Neural cell (in vitro differentiated cells): ENCODE results near the gene SLC27A5.

ENCODE experiments used
- EP300 ChIP-seq: fragments of 450-650 bp; conservative IDR thresholded peaks from 2 replicates; pipeline ENCODE4 v1.6.1; 2014; ENCODE audit warnings: antibody characterized with exemption, mild to moderate bottlenecking, moderate library complexity; ENCODE audit not compliant: poor library complexity, severe bottlenecking
- EZH2 ChIP-seq: fragments of 200-600, 300-800 bp; shearing (Covaris generic), sonication (generic); IDR thresholded peaks from 2 replicates; pipeline ENCODE4 v1.6.1; 2014; ENCODE audit warnings: antibody characterized with exemption, low read length, borderline replicate concordance, mild to moderate bottlenecking; ENCODE audit not compliant: insufficient read depth, poor library complexity, severe bottlenecking
- TAF1 ChIP-seq: IDR thresholded peaks from 2 replicates; pipeline ENCODE4 v1.6.1; 2012; ENCODE audit warnings: low read depth
- TF ChIP-seq, protein P1 (sequence below): fragments of 450-650 bp; IDR thresholded peaks from 2 replicates; pipeline ENCODE4 v1.5.1; 2014; ENCODE audit warnings: antibody characterized with exemption, mild to moderate bottlenecking, moderate library complexity; ENCODE audit not compliant: poor library complexity, severe bottlenecking

DNA sequence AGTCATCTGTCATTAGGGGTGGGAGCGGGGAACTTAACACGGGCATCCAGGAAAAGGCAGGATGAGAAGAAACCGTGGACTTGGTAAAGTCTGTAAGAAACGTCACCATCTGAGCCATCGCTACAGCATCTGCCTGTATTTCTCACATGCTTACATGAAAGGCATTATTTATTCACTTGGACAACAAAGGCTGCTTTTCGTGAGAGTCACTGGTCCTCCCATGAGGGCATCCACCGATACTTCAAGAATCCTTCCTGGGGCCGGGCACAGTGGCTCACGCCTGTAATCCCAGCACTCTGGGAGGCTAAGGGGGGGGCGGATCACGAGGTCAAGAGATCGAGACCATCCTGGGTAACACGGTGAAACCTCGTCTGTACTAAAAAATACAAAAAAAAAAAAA lies 19.5 kb downstream of the SLC27A5 start:
- TF ChIP-seq, protein P1, sequence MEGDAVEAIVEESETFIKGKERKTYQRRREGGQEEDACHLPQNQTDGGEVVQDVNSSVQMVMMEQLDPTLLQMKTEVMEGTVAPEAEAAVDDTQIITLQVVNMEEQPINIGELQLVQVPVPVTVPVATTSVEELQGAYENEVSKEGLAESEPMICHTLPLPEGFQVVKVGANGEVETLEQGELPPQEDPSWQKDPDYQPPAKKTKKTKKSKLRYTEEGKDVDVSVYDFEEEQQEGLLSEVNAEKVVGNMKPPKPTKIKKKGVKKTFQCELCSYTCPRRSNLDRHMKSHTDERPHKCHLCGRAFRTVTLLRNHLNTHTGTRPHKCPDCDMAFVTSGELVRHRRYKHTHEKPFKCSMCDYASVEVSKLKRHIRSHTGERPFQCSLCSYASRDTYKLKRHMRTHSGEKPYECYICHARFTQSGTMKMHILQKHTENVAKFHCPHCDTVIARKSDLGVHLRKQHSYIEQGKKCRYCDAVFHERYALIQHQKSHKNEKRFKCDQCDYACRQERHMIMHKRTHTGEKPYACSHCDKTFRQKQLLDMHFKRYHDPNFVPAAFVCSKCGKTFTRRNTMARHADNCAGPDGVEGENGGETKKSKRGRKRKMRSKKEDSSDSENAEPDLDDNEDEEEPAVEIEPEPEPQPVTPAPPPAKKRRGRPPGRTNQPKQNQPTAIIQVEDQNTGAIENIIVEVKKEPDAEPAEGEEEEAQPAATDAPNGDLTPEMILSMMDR: no peak
- TF ChIP-seq TAF1 (no peak), EZH2 (no peak), EP300 (no peak)
